ENCODE data around the gene SAP30L.

The SAP30L gene

GRCh38 chr5:154422298-154422697 lies 23.5 kb upstream of the SAP30L start:
- no peak for DNase-seq

- DNase-seq: no peak
Measured at GRCh38 chr5:154428208-154428607, 17.6 kb upstream of the SAP30L start.

- no peak for DNase-seq
Measured at GRCh38 chr5:154429341-154429740, 16.5 kb upstream of the SAP30L start.

GRCh38 chr5:154430466-154430865 lies 15.3 kb upstream of the SAP30L start:
- DNase-seq: no peak

GRCh38 chr5:154430961-154431630 lies 14.7 kb upstream of the SAP30L start:
- no peak for DNase-seq

- no peak for DNase-seq
Measured at GRCh38 chr5:154435226-154435625, 10.6 kb upstream of the SAP30L start.

- DNase-seq: no peak
Measured at GRCh38 chr5:154437281-154437965, 8.4 kb upstream of the SAP30L start.

- no peak for DNase-seq
Measured at GRCh38 chr5:154440540-154440939, 5.3 kb upstream of the SAP30L start.

- DNase-seq: no peak
Measured at GRCh38 chr5:154442801-154443200, 3.0 kb upstream of the SAP30L start.

- DNase-seq: peak; percentile 4
Measured at GRCh38 chr5:154444556-154445421, 1.0 kb upstream of the SAP30L start.

GRCh38 chr5:154446195-154447088 lies 645 bp downstream of the SAP30L start:
- peak; percentile 32 for DNase-seq

- no peak for DNase-seq
Measured at GRCh38 chr5:154447089-154447725, 1.4 kb downstream of the SAP30L start.

GRCh38 chr5:154449786-154450185 lies 4.0 kb downstream of the SAP30L start:
- no peak for DNase-seq

- no peak for DNase-seq
Measured at GRCh38 chr5:154451957-154452356, 6.2 kb downstream of the SAP30L start.

- DNase-seq: no peak
Measured at GRCh38 chr5:154455585-154455984, 9.8 kb downstream of the SAP30L start.

GRCh38 chr5:154456540-154456939 lies 10.7 kb downstream of the SAP30L start:
- DNase-seq: no peak

GRCh38 chr5:154459015-154459414 lies 13.2 kb downstream of the SAP30L start:
- DNase-seq: no peak

GRCh38 chr5:154460172-154460571 lies 14.4 kb downstream of the SAP30L start:
- DNase-seq: no peak

GRCh38 chr5:154461531-154461930 lies 15.7 kb downstream of the SAP30L start:
- no peak for DNase-seq

GRCh38 chr5:154464438-154464837 lies 18.6 kb downstream of the SAP30L start:
- DNase-seq: no peak

- DNase-seq: no peak
Measured at GRCh38 chr5:154465169-154465568, 19.4 kb downstream of the SAP30L start.

- no peak for DNase-seq
Measured at GRCh38 chr5:154466147-154466546, 20.4 kb downstream of the SAP30L start.

Data from activated CD4-positive, alpha-beta T cell treated with anti-CD3 and anti-CD28 coated beads, Interleukin-2, amount 50 U/mL, for 1 hour (primary cell).